Lower leg skin (tissue), 4 donors: ENCODE measurements around the gene L3MBTL3. TPM values are rescaled to one million over a fixed set of nuclear protein-coding genes. Genes with fewer than 3 reads are reported as not detected.

ENCODE experiments used
- DNase-seq, 2 donors: peaks; one replicate each; pipeline ENCODE4 v3.0.0-alpha.2; 2019; ENCODE audit warnings: low spot score in 2 of 2
- H3K4me3 ChIP-seq: fragments of 200-600 bp; sonication (generic); 2 replicates; pipeline ENCODE4 v1.5.1; 2017; ENCODE audit warnings: mild to moderate bottlenecking, low read depth; ENCODE audit not compliant: poor library complexity, severe bottlenecking
- CTCF ChIP-seq, 3 donors: fragments of 450-650 bp; IDR thresholded peaks; one replicate each; pipeline ENCODE4 v1.5.1; 2016; ENCODE audit warnings: antibody characterized with exemption in 3 of 3, mild to moderate bottlenecking in 3 of 3, moderate library complexity in 2 of 3
- POLR2A ChIP-seq, 2 donors: fragments of 450-650 bp; IDR thresholded peaks; one replicate each; pipeline ENCODE4 v1.6.1; 2016 to 2017; ENCODE audit warnings: antibody characterized with exemption in 2 of 2, mild to moderate bottlenecking in 1 of 2, moderate library complexity in 1 of 2
- WGBS, 2 donors: methylation state at CpG; one replicate each; pipeline ENCODE4 v1.1.5; 2018; 5-methylcytosine and 5-hydroxymethylcytosine counted together
- intact Hi-C: fragments of 100-400 bp; cut with DNase I; formaldehyde crosslinking; loops from one replicate; pipeline ENCODE4 v1.15.0; 2023; ENCODE audit warnings: low total_unique reads
- total RNA-seq, 4 donors: library from RNA; depleted of rRNA; stranded (reverse); fragments of >200 nt; gene quantifications; one replicate each; pipeline ENCODE4 v1.1.0, GENCODE V29; 2016

Gene L3MBTL3
- total RNA-seq, 4 donors from 2014 or later = 4.0 to 10.0 (median 5.9) TPM

DNA sequence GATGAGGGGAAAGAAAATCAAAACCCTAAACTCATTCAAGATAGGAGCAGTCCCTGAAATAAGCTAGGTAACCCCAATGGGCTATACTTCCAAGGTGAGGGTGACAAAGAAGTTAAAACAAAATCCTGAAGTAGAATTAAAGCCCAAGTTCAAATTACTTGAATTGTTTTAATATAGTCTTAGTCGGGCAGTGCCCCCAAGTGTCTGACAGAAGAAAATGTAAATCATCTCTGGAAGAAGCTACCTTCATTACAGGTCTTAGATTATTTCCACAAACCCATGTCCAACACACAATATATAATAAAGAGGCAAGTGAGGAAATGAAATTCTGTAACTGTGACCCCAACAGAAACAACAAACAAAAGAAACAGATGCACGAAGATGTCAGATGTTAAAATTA, 36.8 kb upstream of the L3MBTL3 start:
- 61 to 63% methylated on average over 2 of the region's 2 CpGs for WGBS, 2 donors
- TF ChIP-seq POLR2A (IDR thresholded peaks at IDR 0.05) (no peak), CTCF (IDR thresholded peaks at IDR 0.05) (no peak)
- intact Hi-C loops = no loop called here
- H3K4me3 ChIP-seq = no peak overlapping the region
- no peak for DNase-seq

- 60 to 75% methylated on average over 1 of the region's 1 CpG for WGBS, 2 donors
- H3K4me3 ChIP-seq = no peak overlapping the region
- intact Hi-C loops = no loop called here
- TF ChIP-seq CTCF (IDR thresholded peaks at IDR 0.05) (no peak), POLR2A (IDR thresholded peaks at IDR 0.05) (no peak)
- no peak for DNase-seq
Measured at GRCh38 chr6:129989396-129989795, 29.0 kb upstream of the L3MBTL3 start.

DNA sequence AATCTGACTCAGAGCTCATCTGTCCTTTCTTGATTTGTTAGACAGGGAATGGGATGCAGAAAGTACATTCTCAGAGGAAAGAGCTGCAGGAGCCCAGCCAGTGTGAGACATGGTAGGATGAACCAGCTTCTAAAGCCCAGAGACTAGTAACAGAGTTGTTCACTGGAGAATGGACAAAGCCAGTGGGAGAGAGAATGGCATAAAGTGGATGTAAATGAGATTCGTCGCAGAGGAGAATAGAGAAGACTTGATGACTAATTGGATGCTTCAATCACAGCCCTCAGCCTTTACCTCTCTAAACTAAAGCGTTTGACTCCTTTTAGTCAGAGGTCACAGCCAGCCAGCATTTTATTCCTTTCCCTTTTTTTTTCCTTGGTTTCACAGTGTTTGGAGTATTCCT, 25.5 kb upstream of the L3MBTL3 start:
- 84 to 85% methylated on average over 3 of the region's 3 CpGs for WGBS, 2 donors
- no peak for DNase-seq
- TF ChIP-seq CTCF (IDR thresholded peaks at IDR 0.05) = no peak
- no peak for TF ChIP-seq POLR2A (IDR thresholded peaks at IDR 0.05)
- intact Hi-C loops = no loop called here
- no peak overlapping the region for H3K4me3 ChIP-seq

GRCh38 chr6:129994410-129994809, 24.0 kb upstream of the L3MBTL3 start:
- TF ChIP-seq CTCF (IDR thresholded peaks at IDR 0.05) (no peak), POLR2A (IDR thresholded peaks at IDR 0.05) (no peak)
- WGBS, 2 donors = 94% methylated on average over 4 of the region's 4 CpGs
- no peak for DNase-seq
- H3K4me3 ChIP-seq = no peak overlapping the region
- intact Hi-C loops = no loop called here

GRCh38 chr6:129996387-129996786, 22.0 kb upstream of the L3MBTL3 start:
- WGBS, 2 donors = 64 to 78% methylated on average over 6 of the region's 6 CpGs
- no peak for DNase-seq
- intact Hi-C loops = no loop called here

More at GRCh38 chr6:129996387-129996786, 22.0 kb upstream of the L3MBTL3 start:
- TF ChIP-seq POLR2A (IDR thresholded peaks at IDR 0.05) = no peak
- TF ChIP-seq CTCF (IDR thresholded peaks at IDR 0.05) = no peak
- no peak overlapping the region for H3K4me3 ChIP-seq
